Measurements from ENCODE around the gene ACSL4.

The ACSL4 gene

GRCh38 chrX:109697855-109698254 lies 35.2 kb downstream of the ACSL4 start:
- no peaks in the 10 kb centered on the region for H3K4me1 ChIP-seq (ENCODE audit: control insufficient read depth, low read length)
- no peak overlapping the region for H3K4me2 ChIP-seq (ENCODE audit: low read length)
- no peak overlapping the region for H3K4me3 ChIP-seq (ENCODE audit: low read length)
- no peaks in the 10 kb centered on the region for H3K9me2 ChIP-seq (replicated peaks; ENCODE audit: control insufficient read depth, low read length)
- no peak overlapping the region for H3K27ac ChIP-seq (ENCODE audit: low read depth, low read length)
- peaks cover 10% of the 10 kb centered on the region for H3K36me3 ChIP-seq (ENCODE audit: control insufficient read depth, low read length)
- TF ChIP-seq CTCF (IDR thresholded peaks at IDR 0.05; ENCODE audit: low read depth, low read length, poor library complexity, severe bottlenecking): no peak
- no peak for TF ChIP-seq EZH2phosphoT487 (IDR thresholded peaks at IDR 0.05; ENCODE audit: borderline replicate concordance, low read length)
- H3F3A ChIP-seq (ENCODE audit: control insufficient read depth, insufficient read depth): no peaks in the 10 kb centered on the region; the same call in 1 of the 2 replicates
- no peaks in the 10 kb centered on the region for H3K27me3 ChIP-seq (ENCODE audit: control insufficient read depth, low read length)
- no peaks in the 10 kb centered on the region for H4K20me1 ChIP-seq (ENCODE audit: control insufficient read depth, insufficient read depth, low read depth, low read length)
- peaks cover 48% of the 10 kb centered on the region for H3K79me2 ChIP-seq (ENCODE audit: control insufficient read depth, low read length)
- H3K9me3 ChIP-seq (ENCODE audit: control insufficient read depth, insufficient read depth, low read length): no peaks in the 10 kb centered on the region

GRCh38 chrX:109696146-109696740 lies 36.8 kb downstream of the ACSL4 start:
- TF ChIP-seq CTCF (IDR thresholded peaks at IDR 0.05; ENCODE audit: low read depth, low read length, poor library complexity, severe bottlenecking) (no peak), EZH2phosphoT487 (IDR thresholded peaks at IDR 0.05; ENCODE audit: borderline replicate concordance, low read length) (no peak)
- no peak overlapping the region for H3K27ac ChIP-seq (ENCODE audit: low read depth, low read length)
- no peaks in the 10 kb centered on the region for H3K9me2 ChIP-seq (replicated peaks; ENCODE audit: control insufficient read depth, low read length)
- H3K9me3 ChIP-seq (ENCODE audit: control insufficient read depth, insufficient read depth, low read length): no peaks in the 10 kb centered on the region
- H4K20me1 ChIP-seq (ENCODE audit: control insufficient read depth, insufficient read depth, low read depth, low read length): no peaks in the 10 kb centered on the region
- no peak overlapping the region for H3K4me2 ChIP-seq (ENCODE audit: low read length)
- no peaks in the 10 kb centered on the region; the same call in 1 of the 2 replicates for H3F3A ChIP-seq (ENCODE audit: control insufficient read depth, insufficient read depth)
- H3K36me3 ChIP-seq (ENCODE audit: control insufficient read depth, low read length): peaks cover 10% of the 10 kb centered on the region
- peaks cover 44% of the 10 kb centered on the region for H3K79me2 ChIP-seq (ENCODE audit: control insufficient read depth, low read length)
- H3K4me1 ChIP-seq (ENCODE audit: control insufficient read depth, low read length): no peaks in the 10 kb centered on the region
- H3K27me3 ChIP-seq (ENCODE audit: control insufficient read depth, low read length): no peaks in the 10 kb centered on the region
- H3K4me3 ChIP-seq (ENCODE audit: low read length): no peak overlapping the region

- H3K9me2 ChIP-seq (replicated peaks; ENCODE audit: control insufficient read depth, low read length): no peaks in the 10 kb centered on the region
- no peaks in the 10 kb centered on the region for H3K9me3 ChIP-seq (ENCODE audit: control insufficient read depth, insufficient read depth, low read length)
- no peak overlapping the region for H3K4me2 ChIP-seq (ENCODE audit: low read length)
- no peak overlapping the region for H3K27ac ChIP-seq (ENCODE audit: low read depth, low read length)
- peaks cover 10% of the 10 kb centered on the region for H3K36me3 ChIP-seq (ENCODE audit: control insufficient read depth, low read length)
- no peaks in the 10 kb centered on the region; the same call in 1 of the 2 replicates for H3F3A ChIP-seq (ENCODE audit: control insufficient read depth, insufficient read depth)
- peaks cover 42% of the 10 kb centered on the region for H3K79me2 ChIP-seq (ENCODE audit: control insufficient read depth, low read length)
- no peaks in the 10 kb centered on the region for H4K20me1 ChIP-seq (ENCODE audit: control insufficient read depth, insufficient read depth, low read depth, low read length)
- H3K4me3 ChIP-seq (ENCODE audit: low read length): no peak overlapping the region
- no peak for TF ChIP-seq EZH2phosphoT487 (IDR thresholded peaks at IDR 0.05; ENCODE audit: borderline replicate concordance, low read length)
- TF ChIP-seq CTCF (IDR thresholded peaks at IDR 0.05; ENCODE audit: low read depth, low read length, poor library complexity, severe bottlenecking): no peak
- no peaks in the 10 kb centered on the region for H3K4me1 ChIP-seq (ENCODE audit: control insufficient read depth, low read length)
- H3K27me3 ChIP-seq (ENCODE audit: control insufficient read depth, low read length): no peaks in the 10 kb centered on the region
Observed at GRCh38 chrX:109695637-109696036, 37.4 kb downstream of the ACSL4 start.

Measured in DOHH2 (cell line).